NT2/D1 (cell line): Measurements from ENCODE around the gene SDF4.

ENCODE experiments used
- YY1 ChIP-seq: IDR thresholded peaks from 2 replicates; pipeline ENCODE4 v1.6.1; 2011; ENCODE audit not compliant: insufficient read length, insufficient read depth
- ZNF274 ChIP-seq: IDR thresholded peaks from 2 replicates; pipeline ENCODE4 v1.6.1; 2011; ENCODE audit warnings: mild to moderate bottlenecking, low read depth, low read length

- TF ChIP-seq YY1, result no peak
- TF ChIP-seq ZNF274, result no peak
These were observed 31.0 kb upstream of the SDF4 start for GRCh38 chr1:1262758-1263157.
